HG03103 (cell line): ENCODE results near the gene SELENON.

ENCODE experiments used
- ATAC-seq: cut with Tn5 transposase; IDR thresholded peaks from one replicate; pipeline ENCODE4 v1.9.1; 2021; ENCODE audit warnings: low read depth; ENCODE audit not compliant: unreplicated experiment

The SELENON gene

DNA sequence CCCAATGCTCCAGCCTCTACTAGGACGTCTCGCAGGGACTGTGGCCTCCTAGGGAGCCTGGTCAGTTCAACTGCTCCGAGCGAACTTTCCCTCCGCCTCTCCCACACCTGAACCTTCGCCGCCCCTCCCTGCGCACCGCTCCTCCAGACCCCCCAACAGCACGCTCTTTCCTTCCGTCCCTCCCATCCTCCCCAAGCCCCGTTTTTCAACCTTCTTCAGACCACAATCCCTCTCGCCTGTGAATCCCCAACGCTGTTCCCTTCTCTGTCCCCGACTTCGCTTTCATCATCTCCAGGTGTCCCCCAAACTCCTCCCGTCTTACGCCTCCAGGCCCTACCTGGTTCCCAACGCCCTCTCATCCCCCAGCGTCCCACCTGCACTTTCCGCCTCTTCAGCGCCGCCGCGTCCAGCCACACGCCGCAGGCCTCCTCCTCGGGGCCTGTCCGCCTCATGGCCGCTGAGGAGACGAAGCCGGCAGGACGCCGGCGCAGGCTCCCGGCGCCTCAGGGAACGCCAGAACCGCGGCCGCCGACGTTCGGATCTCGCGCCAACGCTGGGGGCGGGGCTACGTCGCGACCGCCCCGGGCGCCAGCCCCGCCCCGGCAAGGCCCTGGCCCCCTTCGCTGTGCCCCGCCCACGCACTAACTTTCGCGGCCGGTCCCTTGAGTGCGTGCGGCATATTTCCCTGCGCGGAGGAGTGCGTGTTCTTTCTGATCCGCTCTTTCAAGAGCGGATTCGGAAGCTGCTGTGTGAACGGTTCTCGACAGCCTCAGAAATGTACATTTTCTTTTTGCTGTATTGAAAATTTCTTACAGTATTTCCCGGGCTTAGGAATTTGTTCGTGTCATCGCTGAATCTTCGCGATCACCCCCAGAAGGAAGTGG lies 59.2 kb downstream of the SELENON start, which contains the start of gene AUNIP:
Gene AUNIP (minus strand): TSS at position 552 of the 884 bp plus-strand sequence. CDS start 100 bp downstream, at position 452.
- peak; percentile 73 for ATAC-seq

DNA sequence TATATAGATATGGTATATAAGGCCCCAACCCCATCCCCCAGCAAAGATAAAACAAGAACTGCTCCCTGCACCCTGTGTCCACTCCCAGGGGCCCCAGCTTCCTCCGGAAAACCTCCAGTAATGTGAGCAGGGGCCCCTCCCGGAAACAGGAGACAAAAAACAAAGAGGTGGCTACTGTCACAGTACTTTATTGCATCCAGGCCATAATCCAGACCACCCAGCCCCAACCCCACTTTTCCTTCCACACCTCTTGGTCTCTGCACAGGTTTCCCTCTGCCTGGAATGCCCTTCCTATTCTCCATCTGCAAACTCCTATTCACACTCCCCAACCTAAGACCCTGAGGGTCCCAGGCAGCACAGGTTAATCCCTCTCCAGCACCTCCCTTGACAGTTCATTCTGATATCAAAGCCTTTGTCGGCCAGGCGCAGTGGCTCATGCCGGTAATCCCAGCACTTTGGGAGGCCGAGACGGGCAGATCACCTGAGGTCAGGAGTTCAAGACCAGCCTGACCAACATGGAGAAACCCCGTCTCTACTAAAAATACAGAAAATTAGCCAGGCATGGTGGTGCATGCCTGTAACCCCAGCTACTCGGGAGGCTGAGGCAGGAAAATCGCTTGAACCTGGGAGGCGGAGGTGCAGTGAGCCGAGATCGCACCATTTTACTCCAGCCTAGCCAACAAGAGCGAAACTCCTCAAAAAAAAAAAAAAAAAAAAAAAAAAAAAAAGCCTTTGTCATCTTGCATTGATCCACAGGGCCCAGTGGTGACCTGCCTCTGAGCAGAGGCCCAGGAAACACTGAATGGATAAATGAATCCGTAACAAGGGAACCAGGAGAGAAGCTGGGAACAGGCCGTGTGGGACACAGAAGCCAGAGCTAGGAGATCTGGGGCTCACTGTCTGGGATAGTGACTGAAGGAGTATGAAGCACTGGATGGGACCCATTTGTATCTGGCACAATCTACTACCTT lies 61.6 kb downstream of the SELENON start:
- ATAC-seq, result no peak

DNA sequence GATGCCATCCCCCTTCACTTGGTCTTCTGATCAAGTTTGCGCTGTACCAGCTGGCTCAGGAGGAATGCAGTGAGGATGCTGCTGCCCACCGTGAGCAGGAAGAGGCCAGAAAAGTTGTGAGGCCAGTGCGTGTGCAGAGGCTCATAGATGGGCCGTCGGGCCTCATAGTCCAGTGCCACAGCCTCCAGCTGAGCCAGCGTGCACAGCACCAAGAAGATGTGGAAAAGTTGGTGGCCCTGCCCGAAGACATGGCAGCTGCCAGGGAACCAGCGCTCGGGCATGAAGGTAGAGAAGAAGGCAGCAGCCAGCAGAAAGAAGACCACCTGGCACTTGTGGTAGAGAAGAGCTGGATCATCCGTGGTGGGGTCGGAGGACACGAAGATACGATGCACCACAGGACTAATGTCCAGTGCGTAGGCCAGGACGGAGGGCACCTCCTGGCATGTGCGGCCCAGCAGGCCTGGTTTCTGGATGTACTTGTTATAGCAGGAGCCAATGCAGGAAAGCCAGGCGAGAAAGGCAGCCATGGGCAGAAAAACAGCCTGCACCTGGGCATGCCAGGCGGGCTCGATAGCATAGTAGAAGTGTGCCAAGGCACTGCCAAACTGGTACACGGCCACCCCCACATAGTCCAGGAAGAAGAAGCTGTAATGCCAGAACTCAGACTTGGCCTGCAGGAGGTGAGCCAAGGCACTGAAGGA lies 62.9 kb downstream of the SELENON start:
- ATAC-seq, result no peak

DNA sequence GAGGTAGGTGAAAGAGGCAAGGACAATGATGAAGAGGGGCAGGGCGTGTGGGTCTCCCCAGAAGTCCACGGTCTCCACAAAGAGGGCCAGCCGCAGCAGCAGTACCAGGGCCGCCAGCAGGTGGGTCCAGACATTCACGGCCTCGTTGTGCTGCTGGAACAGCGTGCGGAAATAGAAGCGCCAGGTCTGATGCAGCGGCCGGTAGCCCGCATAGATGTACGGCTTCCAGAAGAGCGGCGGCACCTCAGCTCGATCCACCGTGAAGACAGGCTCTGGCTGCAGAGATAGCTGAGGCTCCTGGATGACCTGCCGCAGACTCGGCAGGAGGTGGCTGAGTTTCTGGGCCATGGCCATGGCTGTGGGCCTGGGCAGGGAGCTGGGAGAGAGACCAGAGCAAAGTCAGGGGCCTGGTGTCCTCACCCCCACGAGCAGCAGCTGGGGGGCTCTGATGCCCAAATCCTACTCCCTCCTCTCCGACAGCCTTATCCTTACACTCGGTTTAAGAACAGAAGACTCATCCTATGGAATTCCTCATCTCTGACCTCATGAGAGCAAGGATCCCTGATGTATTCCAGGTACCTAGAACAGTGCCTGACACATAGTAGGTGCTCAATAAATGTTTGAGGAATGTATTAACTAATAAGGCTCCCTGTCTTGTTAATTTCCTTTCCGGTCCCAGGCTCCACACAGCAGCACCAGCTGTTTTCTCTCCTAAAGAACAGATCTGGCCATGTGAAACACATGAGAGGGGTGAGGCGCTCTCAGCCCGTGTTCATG lies 63.7 kb downstream of the SELENON start:
- ATAC-seq, result no peak

DNA sequence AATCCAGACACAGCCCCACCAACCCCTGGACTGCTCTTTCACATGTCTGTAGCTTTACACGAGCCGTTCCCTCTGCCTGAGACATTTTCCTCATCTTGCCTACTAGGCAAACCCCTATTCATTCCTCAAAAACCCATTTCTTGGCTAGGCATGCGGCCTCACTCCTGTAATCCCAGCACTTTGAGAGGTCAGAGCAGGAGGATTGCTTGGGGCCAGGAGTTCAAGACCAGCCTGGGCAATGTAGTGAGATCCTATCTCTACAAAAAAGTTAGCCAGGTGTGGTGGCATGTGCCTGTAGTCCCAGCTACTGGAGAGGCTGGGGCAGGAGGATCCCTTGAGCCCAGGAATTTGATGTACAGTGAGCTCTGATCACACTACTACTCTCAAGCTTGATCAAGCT lies 64.4 kb downstream of the SELENON start:
- no peak for ATAC-seq

DNA sequence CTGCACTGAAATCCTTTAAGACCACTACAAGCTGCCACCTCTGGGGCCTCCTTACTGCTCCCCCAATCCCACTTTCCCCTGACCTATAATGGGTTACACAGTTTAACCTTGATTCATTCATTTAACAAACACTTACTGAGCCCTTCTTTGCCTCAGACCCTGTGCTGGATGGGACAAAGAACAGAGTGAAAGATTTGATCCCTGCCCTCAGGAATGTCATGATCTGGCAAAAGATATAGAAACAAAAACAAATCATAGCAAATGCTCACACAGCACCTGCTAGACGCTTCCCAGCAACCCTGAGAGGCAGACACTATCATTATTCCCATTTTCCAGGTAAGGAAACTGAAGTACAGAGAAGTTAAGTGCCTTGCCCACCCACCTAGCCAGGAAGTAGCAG lies 66.3 kb downstream of the SELENON start:
- ATAC-seq, result no peak

DNA sequence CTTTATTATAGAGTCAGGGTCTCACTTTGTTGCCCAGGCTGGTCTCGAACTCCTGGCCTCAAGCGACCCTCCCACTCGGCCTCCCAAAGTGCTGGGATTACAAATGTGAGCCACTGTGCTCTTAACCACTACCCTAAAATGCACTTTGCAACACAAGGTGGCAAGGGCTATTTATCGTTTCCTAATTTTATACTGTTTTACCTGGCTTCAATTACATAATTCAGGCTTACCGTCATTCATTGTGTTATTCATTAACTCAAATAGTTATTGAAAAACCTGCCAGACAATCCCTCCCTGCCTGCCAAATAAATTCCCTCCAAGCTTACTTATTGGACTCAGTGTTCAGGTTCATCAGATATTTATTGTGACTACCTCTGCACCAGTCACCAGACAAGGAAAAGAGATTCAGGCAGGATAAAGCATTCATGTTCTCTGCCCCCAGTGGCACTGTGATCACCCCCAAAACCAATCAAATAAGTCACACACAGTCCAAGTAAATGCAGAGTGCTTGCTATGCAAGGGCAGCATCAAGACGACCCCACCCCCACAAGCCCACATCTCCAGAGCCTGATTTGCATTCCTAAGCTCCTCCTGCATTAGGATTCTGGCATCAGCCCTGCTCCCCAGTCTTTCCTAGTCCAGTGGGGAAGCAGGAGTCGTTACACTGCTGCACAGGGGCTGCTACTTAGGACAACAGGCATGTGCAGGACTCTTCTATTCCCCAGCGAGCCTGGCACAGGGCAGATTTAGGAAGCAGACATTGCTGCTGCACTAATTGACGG lies 67.4 kb downstream of the SELENON start:
- no peak for ATAC-seq
